ENCODE measurements around the gene RNF214.
"Not testable (repeated sequence)": the region's sequence is repeated elsewhere in the genome, so short reads cannot be mapped to it uniquely, and the experiment has no call there.

The RNF214 gene

DNA sequence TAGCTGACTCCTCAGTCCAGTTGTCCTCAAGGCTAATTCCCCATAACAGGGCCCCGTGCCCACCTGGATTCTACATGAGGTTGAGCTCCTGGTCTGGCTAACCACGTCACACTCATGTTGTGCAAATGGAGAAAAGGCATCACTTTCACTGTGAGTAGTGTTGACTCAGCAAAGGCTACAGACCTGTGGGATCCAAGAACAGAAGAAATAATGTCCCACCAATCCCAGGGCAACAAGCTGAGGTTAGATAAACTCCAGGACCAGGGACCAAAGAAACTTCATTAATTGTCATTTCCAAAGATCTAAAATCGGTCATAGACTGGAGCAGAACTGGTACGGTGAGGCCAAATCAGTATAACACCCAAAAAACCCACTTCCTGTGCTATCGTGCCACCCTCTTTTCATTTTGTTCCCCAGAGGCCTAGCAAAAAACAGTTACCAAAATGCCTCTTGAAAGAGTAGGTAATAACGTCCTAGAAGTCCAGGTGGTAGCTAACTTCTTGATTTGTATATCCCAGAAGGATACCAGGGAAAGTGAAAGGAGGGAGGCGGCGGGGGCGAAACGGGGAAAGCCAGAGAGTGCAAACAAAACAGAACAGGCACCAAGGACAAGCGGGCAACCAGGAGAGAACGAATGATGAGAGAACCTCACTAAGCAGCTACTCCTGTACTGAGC, 2.0 kb upstream of the RNF214 start:
- no peak for DNase-seq (ENCODE audit: low spot score)

DNA sequence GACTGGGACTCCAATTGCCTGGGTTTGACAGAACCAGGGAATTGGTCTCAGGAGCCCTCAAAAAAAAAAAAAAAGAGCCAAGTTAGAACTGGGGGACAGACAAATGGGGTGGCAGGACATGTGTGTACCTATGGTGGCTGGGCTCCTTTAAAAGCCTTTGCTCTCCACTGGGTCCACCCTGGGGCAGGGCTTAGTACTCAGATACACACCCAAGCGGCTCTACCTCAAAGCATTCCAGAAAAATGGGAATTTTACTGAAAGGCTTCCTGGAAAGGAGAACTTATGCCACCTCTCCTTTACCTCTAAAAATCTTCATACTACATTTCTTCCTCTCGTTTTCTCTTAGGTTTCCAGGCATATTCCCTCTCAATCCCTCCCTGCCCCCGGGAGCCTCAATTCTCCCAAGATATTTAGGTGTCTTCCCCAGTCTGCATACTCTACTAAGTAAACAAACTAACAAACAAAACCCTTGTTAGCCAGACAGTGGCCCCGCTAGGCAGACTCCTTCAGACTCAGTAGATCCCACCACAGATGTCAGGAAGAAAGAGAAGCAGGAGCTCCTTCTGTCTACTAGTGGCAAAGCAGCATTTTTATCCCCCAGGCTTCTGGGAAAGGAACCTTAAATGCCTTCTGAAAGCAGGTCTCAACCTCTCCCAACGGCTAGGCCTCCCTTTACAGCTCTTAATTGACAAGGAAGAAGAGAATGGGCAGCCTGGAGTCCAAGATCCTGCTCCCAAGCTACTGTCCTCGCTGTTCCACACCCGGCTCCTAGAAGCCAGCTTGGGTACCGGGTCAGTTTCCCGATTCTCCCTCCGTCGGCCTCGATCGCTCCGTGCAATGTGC, 1.3 kb upstream of the RNF214 start:
- no peak for DNase-seq (ENCODE audit: low spot score)

DNA sequence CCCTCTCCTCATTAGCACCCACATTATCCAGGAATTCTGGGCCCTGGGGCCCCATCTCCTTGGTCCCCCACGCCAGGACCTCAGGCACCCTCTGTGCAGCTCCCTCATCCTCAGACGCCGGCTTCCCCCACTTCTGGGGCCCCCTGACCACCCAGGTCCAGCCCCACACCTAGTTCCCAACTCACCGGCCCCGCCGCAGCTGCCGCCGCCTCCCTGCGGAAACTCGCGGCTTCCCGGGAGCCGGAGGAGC, 704 bp upstream of the RNF214 start, which contains the start of gene PCSK7:
Gene PCSK7 (minus strand): TSS at position 232 of the 250 bp plus-strand sequence. CDS start 2,229 bp downstream, outside the sequence.
- DNase-seq (ENCODE audit: low spot score), result no peak

DNA sequence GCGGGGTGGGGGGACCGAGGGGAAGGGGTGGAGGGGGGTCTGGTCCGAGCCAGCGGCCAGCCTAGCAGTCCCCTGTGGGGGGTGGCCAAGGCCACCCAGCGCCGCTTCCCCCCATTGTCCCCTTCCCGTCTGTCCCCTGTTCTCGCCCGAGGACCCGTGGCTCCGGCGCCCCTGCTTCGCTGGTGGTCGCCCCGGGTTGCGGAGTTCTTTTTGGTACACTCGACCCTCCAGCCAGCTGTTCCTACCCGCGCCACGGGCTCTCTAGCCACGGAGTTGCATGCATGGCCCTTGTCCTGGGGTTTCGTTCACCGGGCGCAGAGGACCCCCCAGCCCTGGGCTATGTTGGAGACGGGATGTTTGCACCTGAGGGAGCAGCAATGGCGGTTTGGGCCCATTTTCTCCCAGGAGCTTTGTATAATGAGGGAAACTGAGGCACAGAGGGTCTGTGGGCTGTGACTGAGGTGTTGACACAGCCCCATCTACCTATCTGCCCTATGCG, 489 bp downstream of the RNF214 start:
- DNase-seq (ENCODE audit: low spot score), result no peak

- DNase-seq (ENCODE audit: low spot score), result no peak
Observed at GRCh38 chr11:117238221-117238620, 5.8 kb downstream of the RNF214 start.

- no peak for DNase-seq (ENCODE audit: low spot score)
Observed at GRCh38 chr11:117239295-117239694, 6.8 kb downstream of the RNF214 start.

DNA sequence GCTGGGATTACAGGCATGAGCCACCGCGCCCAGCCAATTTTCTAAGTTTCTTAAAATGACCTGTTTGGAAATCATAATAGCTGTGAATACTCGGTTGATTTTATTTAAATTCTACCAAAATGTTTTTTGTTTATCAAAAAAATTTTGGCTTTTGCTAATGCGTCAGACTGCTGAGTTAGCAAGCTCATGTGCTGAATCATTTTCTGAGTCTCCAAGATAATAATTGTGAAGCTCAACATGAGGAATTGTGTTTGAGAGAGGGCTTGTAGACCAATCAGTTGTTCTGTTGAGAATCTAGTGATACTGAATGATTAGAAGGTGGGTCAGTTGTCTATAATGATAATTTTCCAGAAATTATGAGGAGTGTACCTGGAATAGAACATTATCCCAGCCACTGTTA, 15.9 kb downstream of the RNF214 start:
- DNase-seq (ENCODE audit: low spot score), result no peak

- no peak for DNase-seq (ENCODE audit: low spot score)
Observed at GRCh38 chr11:117249571-117249970, 17.1 kb downstream of the RNF214 start.

GRCh38 chr11:117251506-117251905, 19.0 kb downstream of the RNF214 start:
- DNase-seq (ENCODE audit: low spot score), result no peak

DNA sequence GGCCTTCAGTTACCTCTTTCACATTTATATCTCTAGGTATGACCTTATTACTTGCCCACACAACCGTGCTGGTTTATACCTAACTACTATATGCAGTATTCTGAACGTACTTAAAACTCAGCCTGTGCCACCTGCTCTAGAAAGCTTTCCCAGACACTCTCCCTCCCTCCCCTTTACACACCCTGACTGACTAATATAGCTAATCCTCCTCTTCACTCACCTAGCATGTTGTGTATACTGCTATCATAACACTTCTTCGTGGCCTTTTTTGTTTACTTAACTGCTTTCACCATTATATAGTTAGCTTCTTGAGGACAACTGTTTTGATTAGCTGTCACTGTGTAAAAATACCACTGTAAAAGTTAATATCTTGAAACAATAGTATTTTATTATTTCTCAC, 23.5 kb downstream of the RNF214 start:
- no peak for DNase-seq (ENCODE audit: low spot score)

GRCh38 chr11:117256573-117256972, 24.1 kb downstream of the RNF214 start:
- no peak for DNase-seq (ENCODE audit: low spot score)

GRCh38 chr11:117258576-117258975, 26.1 kb downstream of the RNF214 start:
- DNase-seq (ENCODE audit: low spot score), result no peak

GRCh38 chr11:117259417-117259816, 26.9 kb downstream of the RNF214 start:
- DNase-seq (ENCODE audit: low spot score), result no peak

DNA sequence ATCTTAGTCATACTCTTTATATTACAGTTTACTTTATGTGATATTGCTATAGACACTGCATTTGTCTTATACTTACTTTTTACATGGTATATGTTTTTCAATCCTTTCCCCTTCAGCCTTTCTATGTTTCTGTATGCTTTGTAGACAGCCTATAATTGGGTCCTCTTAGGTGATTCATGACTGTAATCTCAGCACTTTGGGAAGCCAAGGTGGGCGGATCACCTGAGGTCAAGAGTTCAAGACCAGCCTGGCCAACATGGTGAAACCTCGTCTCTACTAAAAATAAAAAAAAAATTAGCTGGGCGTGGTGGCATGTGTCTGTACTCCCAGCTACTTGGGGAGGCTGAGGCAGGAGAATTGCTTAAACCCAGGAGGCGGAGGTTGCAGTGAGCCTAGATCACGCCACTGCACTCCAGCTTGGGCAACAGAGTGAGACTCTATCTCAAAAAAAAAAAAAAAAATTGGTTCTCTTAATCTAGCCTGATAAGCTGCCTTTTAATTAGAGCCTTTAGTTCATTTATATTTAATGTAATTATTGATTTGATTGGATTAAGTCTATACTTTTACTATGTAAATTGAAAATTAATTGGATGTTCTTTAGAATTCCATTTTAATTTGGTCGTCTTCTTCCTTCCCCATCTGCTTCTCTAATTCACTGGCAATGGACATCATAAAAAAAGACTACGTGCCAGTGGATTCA, 32.3 kb downstream of the RNF214 start:
- DNase-seq (ENCODE audit: low spot score), result not testable (repeated sequence)

DNA sequence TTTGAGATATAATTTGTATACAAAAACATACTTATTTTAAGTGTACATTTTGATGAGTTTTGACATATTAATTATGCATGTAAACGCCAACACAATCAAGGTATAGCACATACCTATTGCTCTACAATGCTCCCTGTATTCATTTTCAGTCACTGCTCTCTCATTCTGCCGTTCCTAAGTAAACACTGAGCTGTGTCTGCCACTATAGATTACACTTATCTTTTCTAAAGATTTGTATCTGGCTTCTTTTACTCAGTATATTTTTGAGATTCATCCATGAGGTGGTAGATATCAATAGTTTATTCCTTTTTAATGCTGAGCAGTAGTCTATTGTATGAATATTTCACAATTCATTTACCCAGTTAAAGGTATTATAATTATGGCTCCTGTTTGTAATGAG, 33.3 kb downstream of the RNF214 start:
- no peak for DNase-seq (ENCODE audit: low spot score)

GRCh38 chr11:117269856-117270255, 37.4 kb downstream of the RNF214 start:
- DNase-seq (ENCODE audit: low spot score), result no peak

GRCh38 chr11:117271208-117271607, 38.7 kb downstream of the RNF214 start:
- no peak for DNase-seq (ENCODE audit: low spot score)

DNA sequence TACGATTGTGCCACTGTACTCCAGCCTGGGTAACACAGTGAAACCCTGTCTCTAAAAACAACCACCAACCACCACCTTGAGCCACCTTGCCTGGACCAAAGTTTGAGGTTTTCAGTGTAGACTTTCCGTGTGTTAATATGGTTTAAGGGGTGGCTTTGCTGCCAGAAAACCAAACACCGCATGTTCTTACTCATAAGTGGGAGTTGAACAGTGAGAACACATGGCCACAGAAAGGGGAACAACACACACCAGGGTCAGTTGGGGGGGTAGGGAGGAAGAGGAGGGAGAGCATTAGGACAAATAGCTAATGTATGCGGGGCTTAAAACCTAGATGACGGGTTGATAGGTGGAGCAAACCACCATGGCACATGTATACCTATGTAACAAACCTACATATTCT, 39.7 kb downstream of the RNF214 start:
- DNase-seq (ENCODE audit: low spot score), result not testable (repeated sequence)

DNA sequence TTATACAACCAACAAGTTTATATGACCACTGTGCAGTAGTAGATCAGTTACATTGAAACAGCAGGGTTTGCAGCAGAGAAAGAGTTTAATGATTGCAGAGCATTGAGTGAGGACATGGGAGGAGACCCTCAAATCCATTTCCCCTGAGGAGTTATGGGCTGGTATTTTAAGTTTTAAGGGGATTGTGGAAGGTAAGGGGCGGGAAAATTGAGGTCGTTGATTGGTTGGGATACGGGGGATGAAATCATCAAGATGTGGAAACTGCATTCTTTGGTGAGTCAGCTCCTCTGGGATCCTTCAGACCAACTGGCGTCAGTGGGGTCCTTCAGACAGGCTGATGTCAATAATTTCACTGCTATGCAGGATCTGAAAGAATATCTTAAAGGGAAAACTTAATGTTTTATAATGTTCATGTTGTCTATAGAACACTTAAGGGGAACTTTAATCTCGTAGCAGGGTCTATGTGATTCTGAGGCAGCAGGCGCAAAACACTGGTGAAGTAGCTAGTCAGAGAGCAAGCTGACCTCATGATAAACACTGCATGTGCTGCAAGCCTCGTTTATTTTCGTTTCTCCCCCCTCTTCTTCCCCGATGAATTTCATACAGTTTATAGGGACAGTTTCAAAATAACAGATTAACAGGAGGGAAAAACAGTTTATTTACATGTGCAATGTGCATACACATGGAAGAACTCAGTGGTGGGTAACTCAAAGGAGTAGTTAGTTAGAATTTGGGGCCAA, 41.2 kb downstream of the RNF214 start:
- DNase-seq (ENCODE audit: low spot score), result no peak

DNA sequence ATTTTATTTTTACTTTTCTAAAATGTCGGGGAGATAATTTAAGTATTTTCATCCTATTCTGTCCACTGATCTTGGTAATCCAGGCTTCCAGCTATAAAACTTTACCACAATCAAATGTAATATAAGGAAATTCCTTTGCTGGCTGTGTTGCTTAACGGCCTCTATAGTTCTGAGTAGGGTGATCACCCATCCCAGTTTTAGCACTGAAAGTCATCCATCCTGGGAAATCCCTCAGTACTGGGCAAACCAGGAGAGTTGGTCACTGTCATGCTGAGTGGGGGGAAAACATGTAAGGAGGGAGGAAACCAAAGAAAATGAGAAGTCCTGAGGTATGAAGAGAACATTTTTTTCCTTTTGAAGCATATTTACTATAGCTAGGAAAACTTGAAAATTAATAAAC, 45.9 kb downstream of the RNF214 start:
- DNase-seq (ENCODE audit: low spot score), result no peak

DNA sequence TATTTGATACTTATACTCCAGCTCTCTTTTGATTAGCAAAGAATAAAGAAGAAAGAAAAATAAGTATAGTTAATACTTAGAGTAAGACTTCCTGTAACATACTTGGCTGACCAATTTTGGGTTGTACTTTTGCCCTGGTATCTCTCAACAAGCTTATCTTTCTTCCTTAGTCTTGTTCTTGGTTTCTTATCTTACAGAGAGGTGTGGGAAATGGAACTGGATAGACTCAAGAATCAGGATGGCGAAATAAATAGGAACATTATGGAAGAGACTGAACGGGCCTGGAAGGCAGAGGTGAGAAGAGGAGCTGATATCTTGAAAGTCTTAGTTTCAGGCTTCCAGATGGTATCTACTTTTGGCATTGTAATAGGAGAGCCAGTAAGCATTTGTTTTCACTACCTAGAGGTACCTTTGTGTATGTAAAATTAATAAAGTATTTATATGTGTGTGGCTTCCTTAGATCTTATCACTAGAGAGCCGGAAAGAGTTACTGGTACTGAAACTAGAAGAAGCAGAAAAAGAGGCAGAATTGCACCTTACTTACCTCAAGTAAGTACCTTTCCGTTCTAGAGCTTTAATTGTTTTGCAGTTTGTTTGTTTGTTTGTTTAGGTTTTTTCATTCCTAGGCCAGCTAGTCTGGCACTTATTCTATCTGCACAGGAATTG, 47.4 kb downstream of the RNF214 start:
- no peak for DNase-seq (ENCODE audit: low spot score)

All from SK-N-DZ (cell line).